NCI-H82 treated with DMSO at 0.1 percent for 48 hours (cell line): ENCODE measurements around the gene UFL1.
"Not testable (repeated sequence)": the region's sequence is repeated elsewhere in the genome, so short reads cannot be mapped to it uniquely, and the experiment has no call there.

Source experiments
- DNase-seq: peaks from one replicate; lab custom pipeline; 2025; ENCODE audit not compliant: unreplicated experiment; lab: John Stamatoyannopoulos, UW

The UFL1 gene

DNA sequence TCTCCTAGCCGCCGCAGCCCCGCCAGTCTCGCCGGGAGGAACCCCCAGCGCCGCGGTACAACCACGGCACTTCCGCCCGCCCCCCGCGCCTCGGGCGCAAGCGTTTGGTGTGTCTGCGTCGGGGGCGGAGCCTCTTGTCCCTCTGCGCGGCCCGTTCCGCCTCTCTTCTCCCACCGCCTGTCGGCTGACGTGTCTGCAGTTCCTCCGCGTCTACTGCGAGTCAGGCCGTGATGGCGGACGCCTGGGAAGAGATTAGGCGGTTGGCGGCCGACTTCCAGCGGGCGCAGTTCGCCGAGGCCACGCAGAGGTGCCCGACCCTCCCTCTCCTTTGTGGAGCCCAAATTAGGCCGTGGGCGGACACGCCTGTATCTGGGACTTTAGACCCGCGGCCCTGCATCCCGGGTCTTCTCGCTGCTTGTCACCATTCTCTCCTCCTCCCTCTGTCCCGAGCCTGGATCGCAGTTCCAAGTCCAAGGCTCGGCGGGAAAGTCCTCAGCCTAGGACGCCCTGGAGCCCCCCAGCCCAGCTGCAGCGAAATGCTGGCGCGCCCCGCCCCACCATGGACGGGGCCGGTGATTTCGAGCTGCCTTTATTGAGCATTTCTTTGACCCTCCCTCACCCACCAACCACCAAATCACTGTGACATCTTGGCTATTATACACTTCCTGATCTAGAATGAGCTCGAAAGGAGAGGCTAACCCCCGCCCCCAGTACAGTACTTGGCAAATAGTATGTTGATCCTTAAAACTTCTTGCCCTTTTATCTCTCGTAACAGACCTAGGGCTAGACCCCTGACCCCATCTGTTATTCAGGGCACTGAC, at the start of gene UFL1:
TSS of gene UFL1 (plus strand) at position 163 of the 821 bp plus-strand sequence. CDS start at position 231, 68 bp downstream.
- peak; percentile 77 for DNase-seq

DNA sequence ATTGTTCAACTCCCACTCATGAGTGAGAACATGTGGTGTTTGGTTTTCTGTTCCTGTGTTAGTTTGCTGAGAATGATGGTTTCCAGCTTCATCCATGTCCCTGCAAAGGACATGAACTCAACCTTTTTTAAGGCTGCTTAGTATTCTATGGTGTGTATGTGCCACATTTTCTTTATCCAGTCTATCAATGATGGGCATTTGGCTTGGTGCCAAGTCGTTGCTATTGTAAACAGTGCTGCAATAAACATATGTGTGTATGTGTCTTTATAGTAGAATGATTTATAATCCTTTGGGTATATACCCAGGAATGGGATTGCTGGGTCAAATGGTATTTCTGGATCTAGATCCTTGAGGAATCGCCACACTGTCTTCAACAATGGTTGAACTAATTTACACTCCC, 49.3 kb upstream of the UFL1 start:
- not testable (repeated sequence) for DNase-seq

DNA sequence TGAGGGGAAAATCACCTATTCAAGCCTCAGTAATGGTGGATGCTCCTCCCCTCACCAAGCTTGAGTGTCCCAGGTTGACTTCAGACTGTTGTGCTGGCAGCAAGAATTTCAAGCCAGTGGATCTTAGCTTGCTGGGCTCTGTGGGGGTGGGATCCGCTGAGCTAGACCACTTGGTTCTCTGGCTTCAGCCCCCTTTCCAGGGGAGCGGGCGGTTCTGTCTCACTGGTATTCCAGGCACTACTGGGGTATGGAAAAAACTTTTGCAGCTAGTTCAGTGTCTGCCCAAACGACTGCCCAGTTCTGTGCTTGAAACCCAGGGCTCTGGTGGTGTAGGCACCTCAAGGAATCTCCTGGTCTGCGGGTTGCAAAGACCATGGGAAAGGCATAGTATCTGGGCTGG, 42.9 kb upstream of the UFL1 start:
- DNase-seq: no peak

GRCh38 chr6:96491926-96492325, 29.7 kb upstream of the UFL1 start:
- DNase-seq: no peak

GRCh38 chr6:96499781-96500180, 21.8 kb upstream of the UFL1 start:
- DNase-seq: no peak

- no peak for DNase-seq
Measured at GRCh38 chr6:96502915-96503314, 18.7 kb upstream of the UFL1 start.

- no peak for DNase-seq
Measured at GRCh38 chr6:96505363-96505762, 16.2 kb upstream of the UFL1 start.

GRCh38 chr6:96509281-96509680, 12.3 kb upstream of the UFL1 start:
- no peak for DNase-seq

GRCh38 chr6:96520171-96521115, 1.2 kb upstream of the UFL1 start:
- DNase-seq: no peak

- no peak for DNase-seq
Measured at GRCh38 chr6:96521306-96521643, 331 bp upstream of the UFL1 start.

DNA sequence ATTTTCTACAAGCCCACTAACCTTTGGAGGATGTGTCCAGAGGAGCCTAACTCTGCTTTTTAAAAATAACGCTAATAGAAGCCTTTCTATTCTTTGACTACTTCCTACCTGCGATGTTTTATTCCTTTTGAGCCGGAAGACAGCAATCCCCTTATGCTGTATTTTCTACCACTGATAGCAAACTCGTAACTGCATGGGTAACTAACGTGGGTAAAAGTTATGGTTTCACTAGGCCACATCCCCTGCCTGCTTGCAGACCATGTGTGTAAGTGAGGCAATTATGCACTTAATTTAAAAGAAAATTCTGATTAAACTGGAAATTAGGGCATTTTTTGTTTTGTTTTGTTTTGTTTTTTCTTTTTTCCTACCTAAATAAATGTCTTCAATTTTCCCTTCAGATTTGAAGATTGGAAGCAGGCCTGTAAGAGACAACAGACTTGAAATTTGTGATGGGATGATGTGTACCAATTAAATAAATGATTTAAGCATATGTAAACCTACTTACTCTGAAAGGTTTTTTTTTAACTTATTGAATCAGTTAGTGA, 931 bp downstream of the UFL1 start:
- DNase-seq: no peak

- DNase-seq: no peak
Measured at GRCh38 chr6:96528193-96528592, 6.6 kb downstream of the UFL1 start.

- DNase-seq: peak; percentile 7
Measured at GRCh38 chr6:96532399-96532798, 10.8 kb downstream of the UFL1 start.

DNA sequence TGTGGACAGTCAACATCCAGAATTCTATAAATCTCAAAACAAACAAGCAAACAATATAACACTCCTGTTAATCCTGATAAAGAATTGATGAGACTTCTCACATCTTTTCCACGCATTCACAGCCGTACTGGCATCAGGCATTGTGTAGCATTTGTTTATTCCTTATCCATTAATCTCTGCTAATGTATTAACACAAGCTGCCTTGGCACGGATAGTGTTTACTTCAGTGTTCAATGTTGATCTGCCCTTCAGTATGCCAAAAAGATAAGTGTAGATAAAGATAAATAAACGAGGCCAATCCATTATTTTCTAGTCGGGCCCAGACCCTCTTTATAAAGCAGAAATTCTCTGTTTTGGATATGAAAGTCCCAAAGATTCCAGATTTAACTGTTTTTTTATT, 16.1 kb downstream of the UFL1 start:
- no peak for DNase-seq

DNA sequence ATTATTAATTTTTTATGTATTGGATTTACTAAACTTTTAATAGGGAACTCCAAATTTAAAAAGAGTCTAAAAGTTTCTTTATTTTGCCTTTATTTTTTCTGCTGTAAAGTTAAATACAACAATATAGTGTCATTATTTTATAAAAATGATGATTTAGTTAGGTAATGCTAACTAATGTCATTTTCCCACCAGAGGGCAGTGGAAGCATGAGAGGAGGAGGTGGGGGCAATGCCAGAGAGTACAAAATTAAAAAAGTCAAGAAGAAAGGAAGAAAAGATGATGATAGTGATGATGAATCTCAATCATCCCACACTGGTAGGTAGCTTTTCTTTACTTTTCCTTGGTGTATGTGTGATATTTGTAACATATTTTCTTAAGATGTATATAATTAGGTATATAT, 21.1 kb downstream of the UFL1 start:
- DNase-seq: no peak

GRCh38 chr6:96545882-96546281, 24.3 kb downstream of the UFL1 start:
- no peak for DNase-seq

DNA sequence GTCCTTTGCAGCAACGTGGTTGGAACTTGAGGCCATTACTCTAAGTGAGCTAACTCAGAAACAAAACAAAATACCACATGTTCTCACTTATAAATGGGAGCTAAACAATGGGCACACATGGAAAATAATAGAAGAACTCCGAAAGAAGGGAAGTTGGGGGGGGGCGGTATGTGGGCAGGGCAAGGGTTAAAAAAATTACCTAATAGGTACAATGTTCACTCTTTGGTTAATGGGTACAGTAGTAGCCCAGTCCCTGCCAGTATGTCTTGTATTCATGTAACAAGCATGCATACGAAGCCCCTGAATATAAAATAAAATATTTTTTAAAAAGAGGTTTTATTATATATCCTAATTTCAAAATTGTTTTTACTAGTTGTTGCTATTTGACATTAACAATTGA, 26.0 kb downstream of the UFL1 start:
- no peak for DNase-seq

GRCh38 chr6:96554558-96554957, 33.0 kb downstream of the UFL1 start:
- DNase-seq: no peak

- not testable (repeated sequence) for DNase-seq
Measured at GRCh38 chr6:96559740-96560139, 38.1 kb downstream of the UFL1 start.

DNA sequence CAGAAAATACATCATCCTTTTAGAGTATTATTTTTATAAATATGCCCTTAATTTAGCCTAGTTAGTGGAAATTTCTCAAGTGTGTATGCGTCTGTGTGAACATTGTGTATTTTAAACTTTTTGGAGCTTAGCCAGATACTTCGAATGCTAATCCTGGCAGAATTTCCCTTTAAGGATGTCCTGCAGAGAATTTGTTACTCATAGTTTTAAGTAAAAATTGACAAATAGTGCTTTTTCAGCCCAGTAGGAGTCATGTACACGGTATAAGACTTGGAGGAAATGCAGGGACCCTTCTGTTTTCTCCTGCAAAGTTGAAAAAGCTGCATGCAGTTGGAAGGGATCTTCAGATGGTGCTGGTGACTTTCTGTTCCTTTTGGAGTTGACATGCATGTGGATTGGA, 41.3 kb downstream of the UFL1 start, which contains the start of gene FHL5:
TSS of gene FHL5 (plus strand) at position 243 of the 400 bp plus-strand sequence. CDS start 40,486 bp downstream, outside the sequence.
- DNase-seq: no peak

- DNase-seq: no peak
Measured at GRCh38 chr6:96563853-96564252, 42.2 kb downstream of the UFL1 start.

GRCh38 chr6:96570053-96570452, 48.4 kb downstream of the UFL1 start:
- DNase-seq: no peak
